HepG2 (cell line): ENCODE measurements around the gene HOXA6. TPM values are rescaled to one million over a fixed set of nuclear protein-coding genes. Genes with fewer than 3 reads are reported as not detected.

Experiments used
- ATAC-seq: fragments of 200-7000 bp; cut with Tn5 transposase; 3 replicates; pipeline ENCODE4 v1.9.1; 2020; ENCODE audit warnings: mild to moderate bottlenecking, moderate library complexity
- BruUV-seq: library from RNA; stranded (reverse); fragments of 400-500 nt; replicated peaks from 2 replicates; lab custom pipeline; 2021; lab: Mats Ljungman, UMichigan
- CTCF ChIA-PET: fragments of 300-600 bp; formaldehyde crosslinking; extraction: SDS; loops from one replicate; lab custom pipeline; 2021; ENCODE audit warnings: low total read pairs, inconsistent platforms, low intra/inter-chr PET ratio; lab: Yijun Ruan, JAX
- POLR2A ChIA-PET: fragments of 350-600 bp; sonication (Branson Sonifier 250); formaldehyde crosslinking; loops from one replicate; lab custom pipeline; 2020; ENCODE audit warnings: antibody characterized with exemption, inconsistent platforms; lab: Yijun Ruan, JAX
- DNase-seq: peaks from one replicate; pipeline ENCODE4 v3.0.0-alpha.2; 2015; ENCODE audit warnings: low spot score
- FAIRE-seq: peaks from 3 replicates; lab custom pipeline; 2011; peaks lifted over from hg19 to GRCh38; lab: Jason Lieb, UNC
- H2AFZ ChIP-seq: one replicate; pipeline ENCODE4 v1.6.1; 2011; ENCODE audit warnings: low read length, inconsistent platforms
- H3K27ac ChIP-seq: fragments of 300-600 bp; 3 replicates; pipeline ENCODE4 v1.8.0; 2011; ENCODE audit warnings: mixed run types, mild to moderate bottlenecking, mixed read lengths, low read length, inconsistent platforms; ENCODE audit not compliant: insufficient read depth; ENCODE audit errors: extremely low read length
- H3K27me3 ChIP-seq, 2 experiments: fragments of 200-600 bp in 1 of 2; 2 replicates in 1 of 2; 3 replicates in 1 of 2; pipeline versions ENCODE4 v1.6.0 to v1.8.0; 2011; ENCODE audit warnings: low read length in 2 of 2, mild to moderate bottlenecking in 2 of 2, moderate library complexity in 2 of 2, inconsistent platforms in 1 of 2; ENCODE audit not compliant: insufficient read depth in 2 of 2, control insufficient read depth in 1 of 2
- H3K36me3 ChIP-seq, 2 experiments: fragments of 200-600 bp in 1 of 2; replicated peaks in 1 of 2; 2 replicates in 1 of 2; 3 replicates in 1 of 2; pipeline versions ENCODE4 v1.5.1 to v1.8.0; 2011; ENCODE audit warnings: low read length in 2 of 2, inconsistent platforms in 1 of 2; ENCODE audit not compliant: insufficient read depth in 2 of 2, control insufficient read depth in 1 of 2
- H3K4me1 ChIP-seq: 2 replicates; pipeline ENCODE4 v1.5.1; 2012; ENCODE audit warnings: low read length, inconsistent platforms; ENCODE audit not compliant: insufficient read depth
- H3K4me2 ChIP-seq: 2 replicates; pipeline ENCODE4 v1.6.0; 2011; ENCODE audit warnings: low read depth, low read length, inconsistent platforms
- H3K4me3 ChIP-seq, 3 experiments: fragments of 200-600 bp in 1 of 3; sonication (generic), shearing (Covaris generic) in 1 of 3; replicated peaks in 1 of 3; 2 replicates each; pipeline ENCODE4 v1.5.1; 2011 to 2016; ENCODE audit warnings: low read length in 3 of 3, inconsistent platforms in 2 of 3, low read depth in 2 of 3, mild to moderate bottlenecking in 2 of 3, control low read depth in 1 of 3, mixed read lengths in 1 of 3; ENCODE audit not compliant: insufficient read depth in 1 of 3
- H3K79me2 ChIP-seq: one replicate; pipeline ENCODE4 v1.6.1; 2011; ENCODE audit warnings: low read length, inconsistent platforms; ENCODE audit not compliant: insufficient read depth
- H3K9ac ChIP-seq: 2 replicates; pipeline ENCODE4 v1.6.0; 2011; ENCODE audit warnings: mild to moderate bottlenecking, low read depth, low read length, inconsistent platforms; ENCODE audit not compliant: insufficient read depth
- H3K9me3 ChIP-seq: 2 replicates; pipeline ENCODE4 v1.5.1; 2012; ENCODE audit warnings: mild to moderate bottlenecking, low read length
- H4K20me1 ChIP-seq: 2 replicates; pipeline ENCODE4 v1.6.0; 2011; ENCODE audit warnings: inconsistent platforms, mild to moderate bottlenecking, low read length, moderate library complexity; ENCODE audit not compliant: insufficient read depth
- ARID4A ChIP-seq: sonication (generic); formaldehyde crosslinking; IDR thresholded peaks from 2 replicates; pipeline ENCODE4 v1.5.0; 2020; ENCODE audit warnings: mild to moderate bottlenecking, missing genetic modification reagents, borderline replicate concordance
- EED ChIP-seq: sonication (generic); formaldehyde crosslinking; IDR thresholded peaks from 2 replicates; pipeline ENCODE4 v1.5.0; 2020; ENCODE audit warnings: mild to moderate bottlenecking, missing genetic modification reagents
- PHF21A ChIP-seq: sonication (generic); formaldehyde crosslinking; IDR thresholded peaks from 2 replicates; pipeline ENCODE4 v1.5.0; 2020; ENCODE audit warnings: mild to moderate bottlenecking, missing genetic modification reagents
- PHF8 ChIP-seq: sonication (generic); formaldehyde crosslinking; IDR thresholded peaks from 2 replicates; pipeline ENCODE4 v1.5.0; 2020; ENCODE audit warnings: missing genetic modification reagents
- ZMYM4 ChIP-seq: sonication (generic); formaldehyde crosslinking; IDR thresholded peaks from 2 replicates; pipeline ENCODE4 v1.8.1; 2023; ENCODE audit warnings: mild to moderate bottlenecking, missing genetic modification reagents
- ZNF138 ChIP-seq: sonication (generic); formaldehyde crosslinking; IDR thresholded peaks from 2 replicates; pipeline ENCODE4 v1.5.0; 2020; ENCODE audit warnings: mild to moderate bottlenecking, low read depth, missing genetic modification reagents
- ZNF276 ChIP-seq: sonication (generic); formaldehyde crosslinking; IDR thresholded peaks from 2 replicates; pipeline ENCODE4 v1.4.0; 2020; ENCODE audit warnings: mild to moderate bottlenecking, low read depth, missing genetic modification reagents
- ZNF44 ChIP-seq: sonication (generic); formaldehyde crosslinking; IDR thresholded peaks from 2 replicates; pipeline ENCODE4 v1.5.1; 2020; ENCODE audit warnings: mild to moderate bottlenecking, missing genetic modification reagents
- ZNF605 ChIP-seq: sonication (generic); formaldehyde crosslinking; IDR thresholded peaks from 2 replicates; pipeline ENCODE4 v1.8.0; 2022; ENCODE audit warnings: mild to moderate bottlenecking, missing genetic modification reagents
- ZNF670 ChIP-seq: sonication (generic); formaldehyde crosslinking; IDR thresholded peaks from 2 replicates; pipeline ENCODE4 v1.8.0; 2022; ENCODE audit warnings: mild to moderate bottlenecking, missing genetic modification reagents, borderline replicate concordance
- ZNF747 ChIP-seq: sonication (generic); formaldehyde crosslinking; IDR thresholded peaks from 2 replicates; pipeline ENCODE4 v1.8.1; 2023; ENCODE audit warnings: missing genetic modification reagents, mild to moderate bottlenecking, borderline replicate concordance
- ZNF772 ChIP-seq: sonication (generic); formaldehyde crosslinking; IDR thresholded peaks from 2 replicates; pipeline ENCODE4 v1.5.0; 2020; ENCODE audit warnings: mild to moderate bottlenecking, missing genetic modification reagents
- WGBS: methylation state at CpG from one replicate; pipeline ENCODE4 v1.1.6; 2017; ENCODE audit warnings: low lambda C conversion rate; 5-methylcytosine and 5-hydroxymethylcytosine counted together
- in situ Hi-C: cut with HindIII; loops from 2 replicates; pipeline ENCODE4 v1.10.0; 2017; ENCODE audit warnings: low pct_unique_long_range_greater_than_20kb; ENCODE audit not compliant: extremely low pct_ligation_motif_present
- intact Hi-C: fragments of 100-400 bp; cut with micrococcal nuclease; formaldehyde crosslinking; loops from one replicate; pipeline ENCODE4 v1.10.0; 2022; ENCODE audit not compliant: unreplicated experiment
- polyA plus RNA-seq, 8 experiments: library from polyadenylated mRNA; depleted of rRNA in 3 of 8; stranded (reverse) in 7 of 8; unstranded in 1 of 8; fragments of >200 nt; fragmentation: Illumina TruSeq in 4 of 8; extraction: Trizol in 4 of 8; gene quantifications; 2 replicates each; pipeline versions ENCODE4 v1.2.1 to v1.2.3, GENCODE V29; 2011 to 2016; ENCODE audit warnings: low read depth in 4 of 8, missing spikeins in 1 of 8, mixed read lengths in 1 of 8; ENCODE audit not compliant: insufficient read depth in 1 of 8
- total RNA-seq, 5 experiments: library from RNA; depleted of rRNA; stranded (reverse); fragments of >200 nt; fragmentation: Illumina TruSeq; extraction: Trizol; gene quantifications; 2 replicates each; pipeline ENCODE4 v1.2.3, GENCODE V29; 2016; ENCODE audit warnings: low read depth in 1 of 5
- TF ChIP-seq, protein P1 (sequence below): sonication (generic); formaldehyde crosslinking; IDR thresholded peaks from 2 replicates; pipeline ENCODE4 v1.4.0; 2020; ENCODE audit warnings: missing genetic modification reagents, borderline replicate concordance

The HOXA6 gene
- total and polyA plus RNA-seq, 2 of the 13 experiments (the other 11 are each of a cell fraction or from before 2014, with no cell fraction given) = 1.3 to 1.5 TPM

- in situ Hi-C loops = loop anchor here (25.0 kb wide), 1 partner anchor 1074 kb away; no protein-coding TSS in a partner anchor
- Histone ChIP-seq H3K9me3 (no peaks in the 10 kb centered on the region), H2AFZ (no peak overlapping the region), H4K20me1 (no peaks in the 10 kb centered on the region), H3K9ac (peak overlapping the region; percentile 49), H3K4me3 (peak overlapping the region; percentile 51 to 68 (median 66); a peak in 5 of 6 replicates), H3K27me3 (peaks cover 2 to 40% of the 10 kb centered on the region in 2 experiments), H3K36me3 (no peaks in the 10 kb centered on the region), H3K27ac (no peak overlapping the region), H3K4me2 (peak overlapping the region; percentile 85), H3K79me2 (no peaks in the 10 kb centered on the region), H3K4me1 (0 out of 2 replicates have a peak, but pooled peaks cover 4% of the 10 kb centered on the region)
- intact Hi-C loops = loop anchor here (1.0 to 5.0 kb wide), 2 partner anchors 479 to 792 kb away; no protein-coding TSS in a partner anchor
- ChIA-PET CTCF (interaction anchor here (0.7 to 1.7 kb wide), 8 partner anchors 10 to 791 kb away, joined by 3 to 13 read pairs (median 7); no protein-coding TSS in a partner anchor), POLR2A (interaction anchor here (1.0 to 1.3 kb wide), 2 partner anchors 10 to 11 kb away, joined by 3 to 10 read pairs; no protein-coding TSS in a partner anchor)
- no TSS peak for BruUV-seq
- WGBS = 36% methylated on average over 22 of the region's 27 CpGs
- ATAC-seq (no peak), FAIRE-seq (no peak), DNase-seq (no peak)
- TF ChIP-seq ZNF747 (CRISPR knock-in tag) (peak; percentile 12; the same call in 1 of the 2 replicates), PHF8 (peak; percentile 8; the same call in 1 of the 2 replicates), ARID4A (CRISPR knock-in tag) (0 out of 2 replicates have a peak, but pooled peaks have one; percentile 6), ZNF670 (CRISPR knock-in tag) (no peak), ZMYM4 (CRISPR knock-in tag) (0 out of 2 replicates have a peak, but pooled peaks have one; percentile 6), ZNF276 (CRISPR knock-in tag) (0 out of 2 replicates have a peak, but pooled peaks have one; percentile 2), PHF21A (CRISPR knock-in tag) (0 out of 2 replicates have a peak, but pooled peaks have one; percentile 25), ZNF138 (CRISPR knock-in tag) (0 out of 2 replicates have a peak, but pooled peaks have one; percentile 41), EED (CRISPR knock-in tag) (0 out of 2 replicates have a peak, but pooled peaks have one; percentile 43), ZNF605 (CRISPR knock-in tag) (peak; percentile 7; the same call in 1 of the 2 replicates), ZNF772 (CRISPR knock-in tag) (0 out of 2 replicates have a peak, but pooled peaks have one; percentile 13), ZNF44 (CRISPR knock-in tag) (no peak)
- TF ChIP-seq, protein P1, sequence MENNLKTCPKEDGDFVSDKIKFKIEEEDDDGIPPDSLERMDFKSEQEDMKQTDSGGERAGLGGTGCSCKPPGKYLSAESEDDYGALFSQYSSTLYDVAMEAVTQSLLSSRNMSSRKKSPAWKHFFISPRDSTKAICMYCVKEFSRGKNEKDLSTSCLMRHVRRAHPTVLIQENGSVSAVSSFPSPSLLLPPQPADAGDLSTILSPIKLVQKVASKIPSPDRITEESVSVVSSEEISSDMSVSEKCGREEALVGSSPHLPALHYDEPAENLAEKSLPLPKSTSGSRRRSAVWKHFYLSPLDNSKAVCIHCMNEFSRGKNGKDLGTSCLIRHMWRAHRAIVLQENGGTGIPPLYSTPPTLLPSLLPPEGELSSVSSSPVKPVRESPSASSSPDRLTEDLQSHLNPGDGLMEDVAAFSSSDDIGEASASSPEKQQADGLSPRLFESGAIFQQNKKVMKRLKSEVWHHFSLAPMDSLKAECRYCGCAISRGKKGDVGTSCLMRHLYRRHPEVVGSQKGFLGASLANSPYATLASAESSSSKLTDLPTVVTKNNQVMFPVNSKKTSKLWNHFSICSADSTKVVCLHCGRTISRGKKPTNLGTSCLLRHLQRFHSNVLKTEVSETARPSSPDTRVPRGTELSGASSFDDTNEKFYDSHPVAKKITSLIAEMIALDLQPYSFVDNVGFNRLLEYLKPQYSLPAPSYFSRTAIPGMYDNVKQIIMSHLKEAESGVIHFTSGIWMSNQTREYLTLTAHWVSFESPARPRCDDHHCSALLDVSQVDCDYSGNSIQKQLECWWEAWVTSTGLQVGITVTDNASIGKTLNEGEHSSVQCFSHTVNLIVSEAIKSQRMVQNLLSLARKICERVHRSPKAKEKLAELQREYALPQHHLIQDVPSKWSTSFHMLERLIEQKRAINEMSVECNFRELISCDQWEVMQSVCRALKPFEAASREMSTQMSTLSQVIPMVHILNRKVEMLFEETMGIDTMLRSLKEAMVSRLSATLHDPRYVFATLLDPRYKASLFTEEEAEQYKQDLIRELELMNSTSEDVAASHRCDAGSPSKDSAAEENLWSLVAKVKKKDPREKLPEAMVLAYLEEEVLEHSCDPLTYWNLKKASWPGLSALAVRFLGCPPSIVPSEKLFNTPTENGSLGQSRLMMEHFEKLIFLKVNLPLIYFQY (CRISPR knock-in tag) = no peak
These were observed 13.7 kb upstream of the HOXA6 start for GRCh38 chr7:27161214-27161720.
